GM23248 (cell line): ENCODE data around the gene FOXN1. TPM values are rescaled to one million over a fixed set of nuclear protein-coding genes. Genes with fewer than 3 reads are reported as not detected.

Experiments
- DNase-seq: peaks from one replicate; pipeline ENCODE4 v3.0.0-alpha.2; 2015
- H2AFZ ChIP-seq: fragments of 200-600 bp; sonication (generic); 2 replicates; pipeline ENCODE4 v1.6.1; 2016; ENCODE audit warnings: antibody characterized with exemption
- H3F3A ChIP-seq: fragments of 200-600 bp; sonication (generic); 2 replicates; pipeline ENCODE4 v1.6.1; 2016; ENCODE audit warnings: mild to moderate bottlenecking, antibody characterized with exemption, mixed run types; ENCODE audit not compliant: insufficient read depth
- H3K27ac ChIP-seq: fragments of 200-600 bp; sonication (generic); 2 replicates; pipeline ENCODE4 v1.5.1; 2016; ENCODE audit warnings: mild to moderate bottlenecking
- H3K27me3 ChIP-seq: fragments of 200-600 bp; sonication (generic); replicated peaks from 2 replicates; pipeline ENCODE4 v1.6.1; 2016; ENCODE audit warnings: mild to moderate bottlenecking; ENCODE audit not compliant: insufficient read depth
- H3K36me3 ChIP-seq: fragments of 200-600 bp; sonication (generic); 2 replicates; pipeline ENCODE4 v1.6.1; 2016; ENCODE audit warnings: low read depth, mild to moderate bottlenecking
- H3K4me1 ChIP-seq: fragments of 200-600 bp; sonication (generic); 2 replicates; pipeline ENCODE4 v1.6.1; 2016; ENCODE audit warnings: mild to moderate bottlenecking; ENCODE audit not compliant: insufficient read depth
- H3K4me2 ChIP-seq: fragments of 200-600 bp; sonication (generic); one replicate; pipeline ENCODE4 v1.6.1; 2016; ENCODE audit warnings: mild to moderate bottlenecking; ENCODE audit not compliant: unreplicated experiment
- H3K4me3 ChIP-seq: fragments of 200-600 bp; sonication (generic); 2 replicates; pipeline ENCODE4 v1.5.1; 2016; ENCODE audit warnings: mild to moderate bottlenecking
- H3K79me2 ChIP-seq: fragments of 200-600 bp; sonication (generic); 2 replicates; pipeline ENCODE4 v1.6.1; 2016; ENCODE audit warnings: mild to moderate bottlenecking; ENCODE audit not compliant: insufficient read depth
- H3K9ac ChIP-seq: fragments of 200-600 bp; sonication (generic); 2 replicates; pipeline ENCODE4 v1.6.1; 2016; ENCODE audit warnings: mild to moderate bottlenecking
- H3K9me2 ChIP-seq: fragments of 200-600 bp; sonication (generic); 2 replicates; pipeline ENCODE4 v1.6.1; 2016; ENCODE audit warnings: mixed run types, mild to moderate bottlenecking, moderate library complexity; ENCODE audit not compliant: insufficient read depth
- H3K9me3 ChIP-seq: fragments of 200-600 bp; sonication (generic); one replicate; pipeline ENCODE4 v1.6.1; 2017; ENCODE audit warnings: low read depth
- H4K20me1 ChIP-seq: fragments of 200-600 bp; sonication (generic); 2 replicates; pipeline ENCODE4 v1.6.0; 2016; ENCODE audit not compliant: insufficient read depth
- EZH2 ChIP-seq: fragments of 200-600 bp; sonication (generic); IDR thresholded peaks from 2 replicates; pipeline ENCODE4 v1.6.1; 2018; ENCODE audit warnings: antibody characterized with exemption, mild to moderate bottlenecking; ENCODE audit not compliant: insufficient read depth, poor library complexity, severe bottlenecking
- EZH2phosphoT487 ChIP-seq: fragments of 200-600 bp; sonication (generic); IDR thresholded peaks from 2 replicates; pipeline ENCODE4 v1.6.1; 2018; ENCODE audit warnings: antibody characterized with exemption, moderate library complexity, mild to moderate bottlenecking, low read depth; ENCODE audit not compliant: insufficient read depth
- WGBS, 2 experiments: methylation state at CpG; one replicate each; pipeline ENCODE4 v1.1.6; 2015 to 2017; ENCODE audit warnings: low lambda C conversion rate in 2 of 2, low coverage in 1 of 2; ENCODE audit errors: missing lambda C conversion rate in 2 of 2; 5-methylcytosine and 5-hydroxymethylcytosine counted together
- in situ Hi-C: fragments of 300-500 bp; cut with MboI; formaldehyde crosslinking; loops from 2 replicates; pipeline ENCODE4 v1.15.0; 2020
- polyA plus RNA-seq: library from polyadenylated mRNA; unstranded; fragments of >200 nt; fragmentation: Nextera tagmentation; extraction: Ambion mirVana; gene quantifications from 2 replicates; pipeline ENCODE4 v1.2.1, GENCODE V29; 2016
- total RNA-seq: library from RNA; depleted of rRNA; stranded (reverse); fragments of >200 nt; shearing (Covaris generic); gene quantifications from 2 replicates; pipeline ENCODE4 v1.2.3, GENCODE V29; 2014

The FOXN1 gene
- total and polyA plus RNA-seq, 2 experiments from 2014 or later: not detected

DNA sequence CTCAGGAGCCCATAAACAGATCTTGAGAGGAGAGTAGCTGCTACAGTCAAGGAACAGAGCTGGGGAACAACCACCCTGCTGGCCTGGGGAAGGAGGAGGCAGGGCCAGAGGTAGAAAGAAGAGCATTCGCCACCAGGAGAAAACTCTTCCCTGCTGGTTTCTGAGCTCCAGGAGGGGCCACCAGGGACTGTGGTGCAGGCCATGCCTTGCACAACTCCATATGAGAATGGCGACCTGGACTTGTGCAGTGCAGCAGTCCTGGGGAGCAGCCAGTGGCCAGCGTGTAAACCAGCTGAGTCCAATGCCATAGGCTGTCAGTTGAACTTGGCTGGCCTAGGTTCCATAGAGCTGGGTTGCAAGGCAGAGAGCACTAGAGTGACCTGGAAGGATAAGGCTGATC lies 21.1 kb upstream of the FOXN1 start:
- no peak for DNase-seq
- 60 to 76% methylated on average over 3 of the region's 3 CpGs for WGBS, 2 experiments

GRCh38 chr17:28487881-28488532 lies 18.1 kb upstream of the FOXN1 start:
- no peaks in the 10 kb centered on the region for H3K36me3 ChIP-seq
- no peak overlapping the region for H3K9ac ChIP-seq
- no peaks in the 10 kb centered on the region for H4K20me1 ChIP-seq
- H3K9me3 ChIP-seq: no peaks in the 10 kb centered on the region
- no peak overlapping the region for H2AFZ ChIP-seq
- 17 to 26% methylated on average over 5 of the region's 5 CpGs for whole genome bisulfite sequencing, 2 experiments
- H3K4me1 ChIP-seq: no peaks in the 10 kb centered on the region
- H3K4me2 ChIP-seq: no peak overlapping the region
- H3K4me3 ChIP-seq: no peak overlapping the region
- TF ChIP-seq EZH2phosphoT487: no peak
- no peaks in the 10 kb centered on the region for H3K9me2 ChIP-seq
- H3F3A ChIP-seq: no peaks in the 10 kb centered on the region
- no peaks in the 10 kb centered on the region for H3K79me2 ChIP-seq
- peaks cover 10% of the 10 kb centered on the region for H3K27me3 ChIP-seq
- no peak for DNase-seq
- in situ Hi-C loops: no loop called here
- H3K27ac ChIP-seq: no peak overlapping the region

More for the DNA sequence above, 21.1 kb upstream of the FOXN1 start:
- H3K9me3 ChIP-seq: no peaks in the 10 kb centered on the region
- H4K20me1 ChIP-seq: no peaks in the 10 kb centered on the region
- H3K9me2 ChIP-seq: no peaks in the 10 kb centered on the region
- in situ Hi-C loops: no loop called here
- H3K27ac ChIP-seq: no peak overlapping the region
- no peaks in the 10 kb centered on the region for H3F3A ChIP-seq
- H3K36me3 ChIP-seq: no peaks in the 10 kb centered on the region
- peaks cover 16% of the 10 kb centered on the region for H3K27me3 ChIP-seq
- no peak for TF ChIP-seq EZH2
- TF ChIP-seq EZH2phosphoT487: no peak
- H2AFZ ChIP-seq: no peak overlapping the region
- no peak overlapping the region for H3K9ac ChIP-seq
- H3K4me3 ChIP-seq: no peak overlapping the region
- H3K4me1 ChIP-seq: no peaks in the 10 kb centered on the region
- H3K79me2 ChIP-seq: no peaks in the 10 kb centered on the region
- no peak overlapping the region for H3K4me2 ChIP-seq

GRCh38 chr17:28488533-28489276 lies 17.4 kb upstream of the FOXN1 start:
- Histone ChIP-seq H3K4me3 (no peak overlapping the region), H3K36me3 (no peaks in the 10 kb centered on the region), H3K9me2 (no peaks in the 10 kb centered on the region), H3K4me2 (no peak overlapping the region), H3K27me3 (peaks cover 10% of the 10 kb centered on the region), H3F3A (no peaks in the 10 kb centered on the region), H3K9me3 (no peaks in the 10 kb centered on the region), H3K9ac (no peak overlapping the region), H2AFZ (no peak overlapping the region), H4K20me1 (no peaks in the 10 kb centered on the region), H3K27ac (no peak overlapping the region), H3K4me1 (no peaks in the 10 kb centered on the region), H3K79me2 (no peaks in the 10 kb centered on the region)
- in situ Hi-C loops: no loop called here
- no peak for TF ChIP-seq EZH2phosphoT487
- no peak for TF ChIP-seq EZH2
- DNase-seq: no peak
- WGBS, 2 experiments: 68 to 69% methylated on average over 7 of the region's 7 CpGs

DNA sequence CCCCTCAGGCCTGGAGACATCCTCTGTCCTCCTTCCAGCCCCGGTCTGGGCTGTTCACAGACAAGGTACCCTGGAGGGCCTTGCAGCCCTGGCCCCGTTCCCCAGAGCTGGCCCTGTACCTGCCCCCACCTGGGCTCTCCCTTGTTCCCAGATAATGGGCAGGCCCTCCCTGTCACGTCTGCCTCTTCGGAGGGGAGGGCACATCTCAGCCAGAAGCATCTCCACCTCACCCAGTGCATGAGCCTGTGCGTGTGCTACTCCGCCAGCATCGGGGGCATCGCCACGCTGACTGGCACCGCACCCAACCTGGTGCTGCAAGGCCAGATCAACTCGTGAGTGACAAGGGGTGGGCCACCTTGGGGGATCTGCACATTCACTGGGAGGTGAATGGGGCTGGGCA lies 14.9 kb upstream of the FOXN1 start:
- H3K9me3 ChIP-seq: no peaks in the 10 kb centered on the region
- in situ Hi-C loops: no loop called here
- no peak overlapping the region for H3K27ac ChIP-seq
- H3K79me2 ChIP-seq: no peaks in the 10 kb centered on the region
- no peak overlapping the region for H3K4me2 ChIP-seq
- no peak overlapping the region for H3K4me3 ChIP-seq
- no peak overlapping the region for H3K9ac ChIP-seq
- H3K9me2 ChIP-seq: no peaks in the 10 kb centered on the region
- no peak for DNase-seq
- H3K4me1 ChIP-seq: no peaks in the 10 kb centered on the region
- no peak overlapping the region for H2AFZ ChIP-seq
- 65 to 66% methylated on average over 10 to 11 of the region's 11 CpGs for WGBS, 2 experiments
- no peaks in the 10 kb centered on the region for H3F3A ChIP-seq
- H4K20me1 ChIP-seq: no peaks in the 10 kb centered on the region
- H3K36me3 ChIP-seq: no peaks in the 10 kb centered on the region
- H3K27me3 ChIP-seq: peaks cover 10% of the 10 kb centered on the region
- TF ChIP-seq EZH2phosphoT487 (no peak), EZH2 (no peak)
